ENCODE measurements around the gene MICAL2. TPM values are rescaled to one million over a fixed set of nuclear protein-coding genes. Genes with fewer than 3 reads are reported as not detected.

Gene MICAL2
- total RNA-seq, 2 donors from 2014 or later = 1.5 to 1.9 TPM

DNA sequence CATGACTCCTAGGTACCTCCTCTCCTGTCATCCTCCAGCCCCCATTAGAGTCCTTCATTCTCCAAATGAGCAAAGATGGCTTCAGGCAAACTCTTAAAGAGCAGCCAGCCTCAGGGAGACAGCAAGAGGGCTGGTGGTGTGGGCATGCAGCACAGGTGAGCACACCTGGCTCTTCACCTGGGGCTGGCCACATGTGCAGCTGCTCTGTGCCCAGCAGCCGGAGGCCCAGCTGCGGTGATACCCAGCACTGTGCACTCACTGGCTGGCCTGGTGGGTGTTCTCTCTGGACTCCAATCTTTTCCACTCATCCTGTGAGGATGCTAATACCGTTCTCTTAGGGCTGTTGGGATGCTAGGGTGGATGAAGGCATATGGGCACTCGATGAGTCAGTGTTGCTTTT is 160.9 kb downstream of the MICAL2 start:
- WGBS, 2 experiments (ENCODE audit: insufficient coverage in 1 of 2, insufficient read length in 1 of 2) = 70% methylated on average over 4 of the region's 4 CpGs; no CpG with 5 or more reads in 1 of the 2 experiments
- H3K9ac ChIP-seq (ENCODE audit: extremely low read depth, low read length, poor library complexity, severe bottlenecking) = no peak overlapping the region

DNA sequence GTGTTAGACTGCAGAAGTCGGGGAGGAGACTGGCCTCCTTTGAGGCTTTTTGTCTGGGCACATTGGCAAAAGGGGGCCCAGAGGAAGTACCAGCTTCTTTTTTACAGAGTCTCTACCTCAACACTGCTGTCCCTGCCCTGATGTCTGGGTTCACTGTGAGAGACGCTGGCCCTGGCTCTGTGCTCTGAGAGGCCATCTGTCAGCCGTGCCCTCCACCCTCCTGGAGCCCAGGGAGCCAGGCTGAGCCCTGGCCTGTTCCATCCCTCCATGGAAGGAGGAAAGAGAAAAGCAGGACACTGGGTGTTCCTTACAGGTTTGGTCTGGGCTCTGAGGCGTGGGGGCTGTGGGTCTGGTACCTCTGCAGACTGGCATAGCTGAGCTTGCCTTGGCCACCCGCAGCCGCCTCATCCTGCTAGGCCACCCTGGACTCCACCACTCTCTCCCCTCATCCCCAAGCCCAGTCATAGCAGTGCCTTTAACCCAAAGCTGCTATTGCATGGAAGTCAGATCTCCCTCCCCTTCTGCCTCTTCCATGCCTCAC is 161.5 kb downstream of the MICAL2 start:
- no peaks in the 10 kb centered on the region for H3K27me3 ChIP-seq (ENCODE audit: control insufficient read depth, insufficient read depth, low read length, poor library complexity, severe bottlenecking)
- H3K27ac ChIP-seq (ENCODE audit: low read depth, low read length) = no peak overlapping the region
- no peaks in the 10 kb centered on the region for H3K9me3 Mint-ChIP-seq
- H3K4me1 Mint-ChIP-seq = peaks cover 7% of the 10 kb centered on the region
- no peak overlapping the region for H3K9ac ChIP-seq (ENCODE audit: extremely low read depth, low read length, poor library complexity, severe bottlenecking)
- no peaks in the 10 kb centered on the region for H3K36me3 Mint-ChIP-seq (ENCODE audit: low read depth)
- H3K27ac Mint-ChIP-seq = no peak overlapping the region
- 85 to 95% methylated on average over 5 to 6 of the region's 6 CpGs for WGBS, 2 experiments (ENCODE audit: insufficient coverage in 1 of 2, insufficient read length in 1 of 2)
- no peaks in the 10 kb centered on the region for H3K4me1 ChIP-seq (ENCODE audit: control insufficient read depth, insufficient read depth, low read length)
- no peaks in the 10 kb centered on the region for H3K9me3 ChIP-seq (ENCODE audit: control insufficient read depth, low read length)
- H3K4me3 ChIP-seq (ENCODE audit: low read length) = no peak overlapping the region
- DNase-seq = no peak
- TF ChIP-seq, protein P1, sequence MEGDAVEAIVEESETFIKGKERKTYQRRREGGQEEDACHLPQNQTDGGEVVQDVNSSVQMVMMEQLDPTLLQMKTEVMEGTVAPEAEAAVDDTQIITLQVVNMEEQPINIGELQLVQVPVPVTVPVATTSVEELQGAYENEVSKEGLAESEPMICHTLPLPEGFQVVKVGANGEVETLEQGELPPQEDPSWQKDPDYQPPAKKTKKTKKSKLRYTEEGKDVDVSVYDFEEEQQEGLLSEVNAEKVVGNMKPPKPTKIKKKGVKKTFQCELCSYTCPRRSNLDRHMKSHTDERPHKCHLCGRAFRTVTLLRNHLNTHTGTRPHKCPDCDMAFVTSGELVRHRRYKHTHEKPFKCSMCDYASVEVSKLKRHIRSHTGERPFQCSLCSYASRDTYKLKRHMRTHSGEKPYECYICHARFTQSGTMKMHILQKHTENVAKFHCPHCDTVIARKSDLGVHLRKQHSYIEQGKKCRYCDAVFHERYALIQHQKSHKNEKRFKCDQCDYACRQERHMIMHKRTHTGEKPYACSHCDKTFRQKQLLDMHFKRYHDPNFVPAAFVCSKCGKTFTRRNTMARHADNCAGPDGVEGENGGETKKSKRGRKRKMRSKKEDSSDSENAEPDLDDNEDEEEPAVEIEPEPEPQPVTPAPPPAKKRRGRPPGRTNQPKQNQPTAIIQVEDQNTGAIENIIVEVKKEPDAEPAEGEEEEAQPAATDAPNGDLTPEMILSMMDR (conservative IDR thresholded peaks at IDR 0.05) = no peak
- H3K4me3 Mint-ChIP-seq = no peak overlapping the region
- H3K36me3 ChIP-seq (ENCODE audit: control insufficient read depth, insufficient read depth, low read length) = no peaks in the 10 kb centered on the region
- H3K27me3 Mint-ChIP-seq (ENCODE audit: insufficient read depth) = no peaks in the 10 kb centered on the region

More for the DNA sequence above, 160.9 kb downstream of the MICAL2 start:
- no peak overlapping the region for H3K27ac Mint-ChIP-seq
- H3K4me1 Mint-ChIP-seq = peaks cover 7% of the 10 kb centered on the region
- no peaks in the 10 kb centered on the region for H3K9me3 Mint-ChIP-seq
- no peaks in the 10 kb centered on the region for H3K27me3 Mint-ChIP-seq (ENCODE audit: insufficient read depth)
- Histone ChIP-seq H3K4me3 (ENCODE audit: low read length) (no peak overlapping the region), H3K27me3 (ENCODE audit: control insufficient read depth, insufficient read depth, low read length, poor library complexity, severe bottlenecking) (no peaks in the 10 kb centered on the region), H3K27ac (ENCODE audit: low read depth, low read length) (no peak overlapping the region), H3K9me3 (ENCODE audit: control insufficient read depth, low read length) (no peaks in the 10 kb centered on the region), H3K4me1 (ENCODE audit: control insufficient read depth, insufficient read depth, low read length) (no peaks in the 10 kb centered on the region), H3K36me3 (ENCODE audit: control insufficient read depth, insufficient read depth, low read length) (no peaks in the 10 kb centered on the region)
- H3K4me3 Mint-ChIP-seq = no peak overlapping the region
- TF ChIP-seq, protein P1 (conservative IDR thresholded peaks at IDR 0.05) = no peak
- H3K36me3 Mint-ChIP-seq (ENCODE audit: low read depth) = no peaks in the 10 kb centered on the region
- no peak for DNase-seq

DNA sequence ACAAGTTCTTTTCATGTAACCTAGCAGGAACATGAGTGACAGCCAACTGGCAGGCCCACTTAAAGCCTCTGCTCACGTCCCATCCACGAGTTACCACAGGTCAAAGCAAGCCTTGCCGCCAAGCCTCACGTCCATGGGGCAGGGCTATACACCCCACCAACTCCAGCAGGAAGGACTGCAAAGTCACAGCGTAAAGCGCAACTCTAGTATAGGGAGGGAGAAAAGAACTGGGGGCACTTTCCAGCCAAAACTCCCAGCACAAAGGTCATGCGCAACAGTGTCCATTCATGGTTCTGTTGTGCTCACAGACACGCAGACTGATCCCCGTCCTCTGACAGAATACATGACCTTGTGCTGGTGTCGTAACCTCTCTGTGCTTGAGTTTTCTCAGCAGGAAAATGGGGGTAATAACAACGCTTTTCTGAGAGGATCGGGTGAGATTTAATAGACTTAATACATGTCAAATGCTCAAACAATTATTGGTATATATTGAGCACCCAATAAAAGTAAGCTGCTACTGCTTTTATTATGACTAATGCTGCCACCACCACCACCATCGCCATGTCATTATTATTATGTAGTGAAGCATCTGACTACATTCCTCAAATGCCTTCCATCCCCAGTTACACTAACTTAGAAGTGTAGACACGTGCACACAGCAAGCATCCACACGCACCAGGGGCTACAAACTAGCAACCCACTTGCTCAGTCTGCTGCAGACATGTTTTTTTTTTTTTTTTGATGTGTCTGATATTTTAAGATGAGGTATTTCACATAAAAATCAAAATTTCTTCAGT is 162.6 kb downstream of the MICAL2 start:
- Histone ChIP-seq H3K9me3 (ENCODE audit: control insufficient read depth, low read length) (no peaks in the 10 kb centered on the region), H3K4me1 (ENCODE audit: control insufficient read depth, insufficient read depth, low read length) (no peaks in the 10 kb centered on the region), H3K27me3 (ENCODE audit: control insufficient read depth, insufficient read depth, low read length, poor library complexity, severe bottlenecking) (no peaks in the 10 kb centered on the region), H3K9ac (ENCODE audit: extremely low read depth, low read length, poor library complexity, severe bottlenecking) (no peak overlapping the region), H3K27ac (ENCODE audit: low read depth, low read length) (no peak overlapping the region), H3K4me3 (ENCODE audit: low read length) (no peak overlapping the region), H3K36me3 (ENCODE audit: control insufficient read depth, insufficient read depth, low read length) (no peaks in the 10 kb centered on the region)
- H3K27me3 Mint-ChIP-seq (ENCODE audit: insufficient read depth) = no peaks in the 10 kb centered on the region
- H3K9me3 Mint-ChIP-seq = no peaks in the 10 kb centered on the region
- DNase-seq = no peak
- TF ChIP-seq, protein P1 (conservative IDR thresholded peaks at IDR 0.05) = no peak
- no peak overlapping the region for H3K27ac Mint-ChIP-seq
- H3K36me3 Mint-ChIP-seq (ENCODE audit: low read depth) = no peaks in the 10 kb centered on the region
- no peak overlapping the region for H3K4me3 Mint-ChIP-seq
- 88 to 98% methylated on average over 9 to 15 of the region's 15 CpGs for WGBS, 2 experiments (ENCODE audit: insufficient coverage in 1 of 2, insufficient read length in 1 of 2)
- peaks cover 7% of the 10 kb centered on the region for H3K4me1 Mint-ChIP-seq
